ENCODE measurements around the gene PPM1H.

GRCh38 chr12:62718762-62719426 lies 216.1 kb downstream of the PPM1H start:
- no peak for TF ChIP-seq CTCF (IDR thresholded peaks at IDR 0.05)
- no peak for TF ChIP-seq POLR2AphosphoS5 (IDR thresholded peaks at IDR 0.05)
- TF ChIP-seq EP300 (IDR thresholded peaks at IDR 0.05), result no peak
- TF ChIP-seq POLR2A (IDR thresholded peaks at IDR 0.05), result no peak

Measured in sigmoid colon (tissue), 4 donors.